ENCODE measurements around the gene NME9.

NME9 gene

DNA sequence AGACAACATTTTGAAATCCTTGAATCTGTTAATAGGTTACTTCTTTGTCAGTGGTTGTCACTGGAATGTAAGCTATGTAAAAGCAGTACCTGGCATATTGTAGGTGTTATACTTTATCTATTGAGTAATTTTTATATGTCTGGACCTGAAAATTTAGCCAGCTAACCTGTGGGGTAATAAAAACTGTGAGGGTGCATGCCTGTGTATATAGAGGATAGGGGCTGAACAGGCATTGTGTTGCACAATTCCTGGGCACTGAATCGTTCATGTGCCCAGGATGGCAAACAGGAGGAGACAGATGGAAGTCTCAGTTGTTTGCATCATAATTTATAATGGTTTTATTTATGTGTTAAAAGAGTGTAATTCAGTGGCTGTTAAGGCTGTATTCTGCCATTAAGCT, 75.4 kb downstream of the NME9 start:
- no peak for TF ChIP-seq CTCF (IDR thresholded peaks at IDR 0.05; ENCODE audit: low read depth, low read length, missing control alignments)
- H3K4me3 ChIP-seq (ENCODE audit: low read depth, low read length), result no peak overlapping the region
- no peak for DNase-seq (ENCODE audit: low read depth)

DNA sequence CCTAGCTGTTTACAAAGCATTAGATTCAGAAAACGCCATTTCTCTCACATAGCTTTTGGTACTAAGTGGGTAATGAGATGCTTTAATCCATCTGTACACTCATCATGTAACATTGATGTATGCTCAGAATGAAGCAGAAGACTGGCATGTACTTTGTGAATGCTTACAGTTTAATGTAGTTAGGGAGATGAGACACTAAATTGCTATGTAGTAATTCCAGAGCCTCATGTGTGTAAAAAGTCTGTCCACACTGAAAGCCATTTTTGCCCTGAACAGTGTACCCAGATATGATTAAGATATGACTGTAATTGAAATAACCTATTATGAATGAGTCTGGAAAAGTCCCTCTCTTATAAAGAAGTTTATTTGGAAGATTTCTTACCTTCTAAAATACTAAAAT, 76.0 kb downstream of the NME9 start:
- no peak overlapping the region for H3K4me3 ChIP-seq (ENCODE audit: low read depth, low read length)
- no peak for TF ChIP-seq CTCF (IDR thresholded peaks at IDR 0.05; ENCODE audit: low read depth, low read length, missing control alignments)
- DNase-seq (ENCODE audit: low read depth), result no peak
